Activated CD4-positive, CD25-positive, alpha-beta regulatory T cell treated with anti-CD3 and anti-CD28 coated beads, Interleukin-2, amount 50 U/mL, for 72 hours (primary cell): ENCODE results near the gene TNFRSF21.
"Not testable (repeated sequence)": the region's sequence is repeated elsewhere in the genome, so short reads cannot be mapped to it uniquely, and the experiment has no call there.

Source experiments
- DNase-seq: peaks from one replicate; pipeline ENCODE4 v3.0.0; 2021

The TNFRSF21 gene

GRCh38 chr6:47278545-47278944 is 31.2 kb downstream of the TNFRSF21 start:
- no peak for DNase-seq

DNA sequence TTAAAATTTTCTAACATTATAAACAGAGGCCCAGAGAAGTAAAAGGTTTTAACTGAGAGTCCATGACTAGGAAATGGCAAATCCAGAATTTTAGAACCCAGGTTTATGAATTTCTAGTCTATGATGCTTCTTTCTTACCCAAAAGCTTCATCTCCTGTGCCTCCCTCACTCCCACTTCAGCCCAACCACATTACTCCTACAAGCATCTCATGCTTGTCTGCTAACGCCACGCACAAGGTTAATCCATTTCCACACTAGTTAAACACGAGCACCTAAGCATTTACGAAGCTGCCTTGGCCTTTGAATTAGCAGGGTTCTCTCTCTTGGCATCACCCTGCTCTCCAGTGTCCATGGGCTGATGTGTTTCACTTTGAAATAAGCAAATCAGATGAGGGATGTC is 32.0 kb downstream of the TNFRSF21 start:
- no peak for DNase-seq

DNA sequence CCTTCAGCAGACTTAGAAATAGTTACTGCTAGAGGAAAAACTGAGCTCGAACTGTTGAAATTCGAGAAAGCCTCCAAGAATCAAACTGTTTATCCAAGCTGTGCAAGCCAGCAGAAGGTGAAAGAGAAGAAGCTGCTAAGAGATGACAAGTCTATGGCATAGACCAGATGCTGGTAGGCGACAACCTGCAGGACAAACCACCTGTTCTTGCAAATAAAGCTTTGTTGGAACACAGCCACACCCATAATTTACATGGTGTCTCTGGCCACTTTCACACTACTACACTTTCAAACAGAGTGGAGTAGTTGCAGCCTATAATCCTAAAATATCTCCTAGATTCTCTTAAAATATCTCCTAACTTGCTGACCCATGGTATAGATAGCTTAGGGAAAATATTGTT is 33.3 kb downstream of the TNFRSF21 start:
- DNase-seq = no peak

- DNase-seq = no peak
Observed at GRCh38 chr6:47275640-47276039, 34.1 kb downstream of the TNFRSF21 start.

DNA sequence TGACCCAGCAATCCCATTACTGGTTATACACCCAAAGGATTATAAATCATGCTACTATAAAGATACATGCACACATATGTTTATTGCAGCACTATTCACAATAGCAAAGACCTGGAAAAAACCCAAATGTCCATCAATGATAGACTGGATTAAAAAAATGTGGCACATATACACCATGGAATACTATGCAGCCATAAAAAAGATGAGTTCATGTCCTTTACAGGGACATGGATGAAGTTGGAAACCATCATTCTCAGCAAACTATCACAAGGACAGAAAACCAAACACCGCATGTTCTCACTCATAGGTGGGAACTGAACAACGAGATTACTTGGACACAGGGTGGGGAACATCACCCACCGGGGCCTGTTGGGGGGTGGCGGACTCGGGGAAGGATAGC is 34.6 kb downstream of the TNFRSF21 start:
- DNase-seq = not testable (repeated sequence)

- DNase-seq = no peak
Observed at GRCh38 chr6:47268572-47269187, 41.0 kb downstream of the TNFRSF21 start.

- no peak for DNase-seq
Observed at GRCh38 chr6:47267301-47267700, 42.4 kb downstream of the TNFRSF21 start.

DNA sequence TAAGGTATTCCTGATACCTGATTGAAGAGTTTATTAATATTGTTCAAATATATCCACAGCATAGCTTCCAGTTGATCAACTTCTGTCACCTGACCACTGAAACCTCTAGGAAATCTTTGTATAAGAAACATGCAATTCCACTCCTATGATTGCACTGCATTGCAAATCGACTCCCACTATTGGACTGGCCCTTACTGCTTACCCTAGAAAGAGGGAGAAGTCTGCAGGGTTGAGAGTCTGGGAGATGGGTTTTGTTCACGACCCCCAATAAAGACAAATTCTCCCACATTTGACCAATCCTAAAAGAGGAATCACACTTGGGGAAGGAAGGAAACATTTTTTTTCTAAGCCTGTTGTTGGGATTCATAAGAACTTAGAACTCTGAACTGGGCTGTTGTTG is 43.7 kb downstream of the TNFRSF21 start:
- no peak for DNase-seq

GRCh38 chr6:47264775-47265184 is 44.9 kb downstream of the TNFRSF21 start:
- DNase-seq = no peak

- no peak for DNase-seq
Observed at GRCh38 chr6:47263268-47263667, 46.4 kb downstream of the TNFRSF21 start.

GRCh38 chr6:47262231-47262630 is 47.5 kb downstream of the TNFRSF21 start:
- no peak for DNase-seq

- DNase-seq = no peak
Observed at GRCh38 chr6:47261191-47261590, 48.5 kb downstream of the TNFRSF21 start.

GRCh38 chr6:47260021-47260420 is 49.7 kb downstream of the TNFRSF21 start:
- DNase-seq = no peak

- DNase-seq = no peak
Observed at GRCh38 chr6:47258724-47259347, 50.9 kb downstream of the TNFRSF21 start.

GRCh38 chr6:47256981-47257730 is 52.5 kb downstream of the TNFRSF21 start:
- DNase-seq = no peak

DNA sequence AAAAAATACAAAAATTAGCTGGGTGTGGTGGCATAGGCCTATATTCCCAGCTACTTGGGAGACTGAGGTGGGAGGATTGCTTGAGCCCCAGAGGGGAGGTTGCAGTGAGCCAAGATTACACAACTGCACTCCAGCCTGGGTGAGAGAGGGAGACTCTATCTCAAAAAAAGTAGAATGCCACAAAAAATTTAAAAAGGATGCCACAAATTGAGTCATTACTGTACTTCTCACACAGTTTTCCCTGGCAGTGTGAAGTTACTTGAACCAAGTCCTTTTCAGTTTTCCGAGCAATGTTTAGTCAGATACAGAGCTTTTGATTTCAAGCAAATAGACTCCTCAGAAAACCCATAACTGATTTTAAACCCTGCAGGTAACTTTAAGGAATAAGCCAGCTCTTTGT is 53.3 kb downstream of the TNFRSF21 start:
- DNase-seq = no peak

GRCh38 chr6:47254906-47255305 is 54.8 kb downstream of the TNFRSF21 start:
- DNase-seq = no peak

DNA sequence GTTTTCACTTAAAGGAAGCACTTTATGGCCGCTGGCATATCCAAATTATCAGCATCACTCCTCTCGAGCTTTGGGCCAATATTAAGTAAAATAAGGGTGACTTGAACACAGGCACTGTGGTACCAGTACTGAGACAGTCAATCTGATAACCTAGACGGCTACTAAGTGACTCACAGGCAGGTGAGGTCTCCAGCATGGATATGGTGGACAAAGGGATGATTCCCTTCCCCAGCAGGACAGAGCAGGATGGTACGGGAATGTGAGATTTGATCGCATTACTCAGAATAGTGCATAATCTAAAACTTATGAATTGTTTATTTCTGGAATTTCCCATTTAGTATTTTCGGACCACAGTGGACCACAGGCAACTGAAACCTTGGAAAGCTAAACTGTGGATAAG is 55.7 kb downstream of the TNFRSF21 start:
- no peak for DNase-seq

DNA sequence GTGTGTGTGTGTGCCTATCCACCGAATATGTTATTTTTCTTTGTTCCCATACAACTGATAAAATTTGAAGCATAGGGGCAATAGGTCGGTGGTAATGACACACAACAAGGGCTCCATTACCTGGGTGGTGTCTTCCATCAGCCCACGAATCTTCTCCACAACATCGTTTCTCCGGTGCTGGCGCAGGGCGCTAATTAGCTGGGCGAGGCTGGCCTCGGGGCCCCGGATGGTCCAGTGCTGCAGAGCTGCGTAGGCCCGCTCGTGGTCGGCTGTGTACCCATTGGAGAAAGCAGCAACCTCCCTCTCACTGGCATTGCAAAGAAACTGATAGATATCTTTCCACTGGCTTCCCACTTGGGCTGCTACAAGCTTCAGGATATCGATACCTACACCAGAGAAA is 56.6 kb downstream of the TNFRSF21 start:
- no peak for DNase-seq

DNA sequence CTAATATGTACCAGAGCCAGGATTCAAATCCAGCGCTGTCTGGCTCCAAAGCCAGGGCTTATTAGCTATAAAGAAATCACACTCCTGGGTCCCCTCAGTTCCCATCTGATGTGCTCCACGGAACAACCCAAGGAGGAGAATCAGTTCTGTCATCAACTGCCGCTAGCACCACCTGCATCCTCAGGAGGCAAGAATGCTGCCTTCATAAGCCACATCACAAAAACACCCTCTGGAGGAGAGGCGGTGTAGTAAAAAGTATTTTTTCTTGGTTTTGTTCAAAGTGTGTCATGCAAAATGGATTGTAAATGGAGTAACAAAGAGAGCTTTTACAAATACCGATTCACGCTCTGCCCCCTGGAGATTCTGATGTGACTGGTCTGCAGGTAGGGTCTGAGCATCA is 57.1 kb downstream of the TNFRSF21 start:
- no peak for DNase-seq

DNA sequence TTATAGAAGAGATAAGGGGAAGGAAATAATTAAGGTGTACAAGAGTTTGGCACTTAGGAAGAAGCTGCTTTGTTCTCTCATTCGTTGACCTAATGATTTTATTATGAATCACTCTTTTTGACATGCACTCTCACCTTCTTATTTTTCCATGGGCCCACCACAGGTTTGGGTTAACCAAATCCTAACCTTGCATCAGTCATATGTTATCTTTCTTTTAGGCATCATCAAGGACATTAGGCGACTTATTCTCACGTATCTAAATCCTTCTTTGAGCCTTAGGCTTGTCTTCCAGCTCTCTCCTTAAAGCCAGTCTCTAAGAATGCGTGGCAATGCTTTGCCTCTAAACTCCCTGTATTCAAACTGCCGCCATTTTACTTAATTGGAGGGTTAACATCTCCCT is 58.3 kb downstream of the TNFRSF21 start:
- DNase-seq = no peak

GRCh38 chr6:47250302-47250701 is 59.4 kb downstream of the TNFRSF21 start:
- no peak for DNase-seq

- no peak for DNase-seq
Observed at GRCh38 chr6:47248446-47248845, 61.3 kb downstream of the TNFRSF21 start.

- DNase-seq = no peak
Observed at GRCh38 chr6:47247227-47247797, 62.4 kb downstream of the TNFRSF21 start.
